Lower lobe of right lung (tissue), 2 donors: Measurements from ENCODE around the gene SYNRG. TPM values are rescaled to one million over a fixed set of nuclear protein-coding genes. Genes with fewer than 3 reads are reported as not detected.

ENCODE experiments used
- ATAC-seq, 2 donors: fragments of 200-7000 bp; cut with Tn5 transposase; one replicate each; pipeline ENCODE4 v1.9.1; 2020 to 2022; ENCODE audit warnings: mild to moderate bottlenecking in 2 of 2, moderate library complexity in 2 of 2
- DNase-seq: peaks from one replicate; pipeline ENCODE4 v3.0.0-alpha.2; 2020
- H3K27ac ChIP-seq: fragments of 200-600 bp; one replicate; pipeline ENCODE4 v1.8.0; 2022
- H3K27me3 ChIP-seq: fragments of 200-600 bp; one replicate; pipeline ENCODE4 v1.8.0; 2022; ENCODE audit warnings: low read depth
- H3K36me3 ChIP-seq: fragments of 200-600 bp; one replicate; pipeline ENCODE4 v1.8.0; 2022; ENCODE audit warnings: mild to moderate bottlenecking
- H3K4me1 ChIP-seq: fragments of 200-600 bp; one replicate; pipeline ENCODE4 v1.8.0; 2022
- H3K4me3 ChIP-seq: fragments of 200-600 bp; one replicate; pipeline ENCODE4 v1.8.0; 2022; ENCODE audit warnings: mild to moderate bottlenecking
- H3K9me3 ChIP-seq: fragments of 200-600 bp; one replicate; pipeline ENCODE4 v1.8.0; 2022
- intact Hi-C: fragments of 100-400 bp; cut with DNase I; formaldehyde crosslinking; loops from one replicate; pipeline ENCODE4 v1.11.0; 2022
- total RNA-seq: library from RNA; stranded (reverse); fragmentation: NEBNext Ultra II Directional; extraction: Animal tissue kit (Norgen Biotek cat#: 25700); gene quantifications from one replicate; pipeline ENCODE4 v1.2.1, GENCODE V29; 2021
- TF ChIP-seq, protein P1 (sequence below): fragments of 200-600 bp; IDR thresholded peaks from one replicate; pipeline ENCODE4 v1.8.0; 2022; ENCODE audit warnings: antibody characterized with exemption, mild to moderate bottlenecking
- donor health status: DM: no; HTN: yes; CAD: no; lungs with severe emphysema.

The SYNRG gene
- total RNA-seq, 1 donor from 2014 or later: 39.7 TPM

DNA sequence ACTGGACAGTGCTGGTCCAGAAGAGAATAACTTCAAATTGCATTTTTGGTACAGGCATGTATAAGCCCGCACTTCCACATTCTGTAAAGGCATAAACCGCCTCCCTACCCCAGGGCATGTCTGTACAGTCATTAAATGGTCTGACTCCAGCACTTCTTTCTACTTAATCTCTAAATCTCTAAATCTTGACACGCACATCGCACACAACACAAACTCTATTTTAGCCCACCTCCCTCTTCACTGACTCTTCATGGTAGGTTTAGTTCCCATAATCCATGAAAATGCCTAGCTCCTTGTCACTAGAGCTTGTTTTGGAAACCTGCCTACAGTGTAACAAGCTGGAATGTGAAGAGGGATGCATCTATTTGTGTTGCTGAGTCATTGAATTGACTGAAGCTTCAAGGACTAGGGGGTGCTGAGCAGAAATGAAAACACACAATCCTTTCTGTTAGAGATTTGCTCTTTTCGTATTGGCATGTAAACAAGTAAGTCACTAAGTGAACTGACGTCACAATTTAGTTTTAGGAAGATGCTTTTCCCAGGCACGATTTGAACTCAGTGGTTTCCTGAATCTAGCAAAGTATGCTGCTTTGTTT, 121.1 kb downstream of the SYNRG start:
- TF ChIP-seq, protein P1, sequence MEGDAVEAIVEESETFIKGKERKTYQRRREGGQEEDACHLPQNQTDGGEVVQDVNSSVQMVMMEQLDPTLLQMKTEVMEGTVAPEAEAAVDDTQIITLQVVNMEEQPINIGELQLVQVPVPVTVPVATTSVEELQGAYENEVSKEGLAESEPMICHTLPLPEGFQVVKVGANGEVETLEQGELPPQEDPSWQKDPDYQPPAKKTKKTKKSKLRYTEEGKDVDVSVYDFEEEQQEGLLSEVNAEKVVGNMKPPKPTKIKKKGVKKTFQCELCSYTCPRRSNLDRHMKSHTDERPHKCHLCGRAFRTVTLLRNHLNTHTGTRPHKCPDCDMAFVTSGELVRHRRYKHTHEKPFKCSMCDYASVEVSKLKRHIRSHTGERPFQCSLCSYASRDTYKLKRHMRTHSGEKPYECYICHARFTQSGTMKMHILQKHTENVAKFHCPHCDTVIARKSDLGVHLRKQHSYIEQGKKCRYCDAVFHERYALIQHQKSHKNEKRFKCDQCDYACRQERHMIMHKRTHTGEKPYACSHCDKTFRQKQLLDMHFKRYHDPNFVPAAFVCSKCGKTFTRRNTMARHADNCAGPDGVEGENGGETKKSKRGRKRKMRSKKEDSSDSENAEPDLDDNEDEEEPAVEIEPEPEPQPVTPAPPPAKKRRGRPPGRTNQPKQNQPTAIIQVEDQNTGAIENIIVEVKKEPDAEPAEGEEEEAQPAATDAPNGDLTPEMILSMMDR: no peak
- Histone ChIP-seq H3K9me3 (no peaks in the 10 kb centered on the region), H3K36me3 (no peaks in the 10 kb centered on the region), H3K27me3 (no peaks in the 10 kb centered on the region), H3K4me1 (peaks cover 41% of the 10 kb centered on the region), H3K27ac (peak overlapping the region; percentile 92), H3K4me3 (peak overlapping the region; percentile 85)
- ATAC-seq (peak; percentile 58 to 70), DNase-seq (no peak)
- intact Hi-C loops: no loop called here

DNA sequence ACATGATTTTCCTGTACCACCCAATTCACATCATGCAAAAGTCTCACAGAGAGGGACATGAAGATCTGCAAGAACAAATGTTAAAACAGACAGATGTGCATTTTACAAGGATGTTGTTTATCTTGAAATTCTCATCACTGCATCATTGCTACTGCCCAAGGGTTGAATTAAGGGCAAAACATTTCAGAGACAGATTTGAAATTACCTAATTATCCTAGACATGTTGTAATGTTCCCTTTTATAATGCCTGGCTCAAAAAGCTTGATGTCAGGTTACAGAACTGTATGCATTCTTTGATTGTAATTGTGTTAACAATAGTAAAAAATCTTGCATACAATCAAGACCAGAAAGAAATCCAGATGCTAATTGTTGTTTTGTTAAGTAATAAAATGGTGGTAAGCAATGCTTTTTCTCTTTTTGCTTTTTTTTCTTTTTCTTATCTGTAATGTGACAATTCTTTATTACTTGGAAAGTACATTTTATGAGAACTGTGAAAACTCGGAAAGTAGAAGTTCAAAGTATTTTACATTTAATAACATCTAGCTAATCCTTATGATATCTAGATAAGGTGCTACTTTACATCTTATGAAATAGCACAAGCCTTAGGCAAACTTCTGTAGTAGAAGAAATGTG, 123.2 kb downstream of the SYNRG start:
- peaks cover 36% of the 10 kb centered on the region for H3K4me1 ChIP-seq
- intact Hi-C loops: no loop called here
- H3K27me3 ChIP-seq: no peaks in the 10 kb centered on the region
- no peak overlapping the region for H3K27ac ChIP-seq
- ATAC-seq: no peak
- H3K9me3 ChIP-seq: no peaks in the 10 kb centered on the region
- TF ChIP-seq, protein P1: no peak
- DNase-seq: no peak
- H3K36me3 ChIP-seq: no peaks in the 10 kb centered on the region
- H3K4me3 ChIP-seq: no peak overlapping the region

DNA sequence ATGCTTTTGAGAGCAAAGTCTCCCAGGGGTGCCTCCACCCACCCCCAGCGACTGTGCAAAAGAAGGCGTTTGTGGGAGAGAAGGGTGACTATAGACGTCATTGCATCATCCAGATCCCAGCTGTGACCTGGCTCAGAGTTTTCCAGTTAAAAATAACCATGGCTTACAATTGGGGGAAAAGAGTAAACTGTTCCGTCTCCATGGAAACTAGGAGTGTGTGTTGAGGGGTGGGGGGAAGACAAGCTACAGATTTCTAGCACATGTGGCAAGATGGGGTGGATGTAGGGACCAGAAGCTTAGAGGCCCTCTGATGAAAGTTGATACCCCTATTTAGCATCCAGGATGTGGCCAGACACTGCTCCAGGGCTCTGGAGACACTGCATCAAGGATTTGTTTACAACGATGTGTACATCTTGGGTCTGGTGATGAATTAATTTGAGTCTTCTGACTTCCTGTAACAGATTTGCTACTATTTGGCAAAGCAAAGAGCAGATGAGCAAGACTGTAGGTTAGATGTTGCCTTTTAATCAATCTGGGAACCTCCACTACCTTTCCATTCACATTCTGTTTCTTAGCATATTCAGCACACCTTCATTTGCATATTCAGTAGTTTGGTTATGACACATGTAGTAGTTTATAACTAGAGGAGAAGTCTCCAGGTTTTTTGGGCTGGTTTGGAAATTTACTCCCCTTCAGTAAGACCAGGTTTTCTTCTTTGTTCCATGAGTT, 125.7 kb downstream of the SYNRG start:
- Histone ChIP-seq H3K4me1 (peaks cover 17% of the 10 kb centered on the region), H3K4me3 (no peak overlapping the region), H3K27me3 (no peaks in the 10 kb centered on the region), H3K9me3 (no peaks in the 10 kb centered on the region), H3K27ac (no peak overlapping the region), H3K36me3 (peaks cover 17% of the 10 kb centered on the region)
- ATAC-seq (peak in 1 of 2 donors; percentile 12), DNase-seq (no peak)
- intact Hi-C loops: no loop called here
- TF ChIP-seq, protein P1: no peak

DNA sequence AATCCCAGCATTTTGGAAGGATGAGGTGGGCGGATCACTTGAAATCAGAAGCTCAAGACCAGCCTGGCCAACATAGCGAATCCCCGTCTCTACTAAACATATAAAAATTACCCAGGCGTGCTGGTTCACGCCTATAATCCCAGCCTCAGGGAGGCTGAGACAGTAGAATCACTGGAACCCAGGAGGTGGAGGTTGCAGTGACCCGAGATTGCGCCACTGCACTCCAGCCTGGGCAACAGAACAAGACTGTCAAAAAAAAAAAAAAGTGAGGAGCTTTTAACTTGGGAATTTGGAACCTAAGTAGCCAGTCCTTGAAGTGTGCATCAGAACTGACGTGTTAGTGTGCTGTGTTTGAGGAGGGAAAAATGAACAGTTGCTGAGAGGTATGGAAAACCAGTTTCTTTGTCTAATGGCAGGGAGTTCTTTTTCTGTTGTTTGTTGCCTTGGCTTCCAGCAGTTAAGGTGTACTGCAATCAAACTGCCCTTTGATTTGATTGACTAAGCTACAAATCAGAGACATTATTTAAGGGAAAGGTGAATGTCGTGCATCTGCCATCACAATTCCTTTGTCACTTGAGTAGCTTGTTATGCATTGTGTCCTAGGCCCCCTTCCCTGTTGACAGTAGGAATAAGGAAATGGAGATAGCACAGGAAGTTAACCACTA, 128.1 kb downstream of the SYNRG start:
- intact Hi-C loops: no loop called here
- Histone ChIP-seq H3K4me3 (no peak overlapping the region), H3K27me3 (no peaks in the 10 kb centered on the region), H3K4me1 (peaks cover 14% of the 10 kb centered on the region), H3K36me3 (peaks cover 40% of the 10 kb centered on the region), H3K27ac (no peak overlapping the region), H3K9me3 (no peaks in the 10 kb centered on the region)
- TF ChIP-seq, protein P1: no peak
- DNase-seq: no peak
- peak; percentile 55 to 65 for ATAC-seq

DNA sequence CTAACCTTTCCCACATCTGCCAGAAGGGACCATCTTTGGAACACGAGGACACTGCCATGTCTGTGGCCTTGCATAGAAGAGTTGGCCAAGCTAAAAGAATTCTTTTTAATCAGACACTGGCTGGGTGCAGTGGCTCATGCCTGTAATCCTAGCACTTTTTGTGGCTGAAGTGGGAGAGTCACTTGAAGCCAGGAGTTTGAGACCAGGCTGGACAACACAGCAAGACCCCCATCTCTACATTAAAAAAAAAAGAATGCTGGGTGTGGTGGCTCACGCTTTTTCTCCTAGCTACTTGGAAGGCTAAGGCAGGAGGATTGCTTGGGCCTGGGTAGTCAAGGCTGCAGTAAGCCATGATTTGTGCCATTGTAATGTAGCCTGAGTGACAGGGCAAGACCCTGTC, 128.8 kb downstream of the SYNRG start:
- Histone ChIP-seq H3K27ac (no peak overlapping the region), H3K27me3 (no peaks in the 10 kb centered on the region), H3K36me3 (peaks cover 47% of the 10 kb centered on the region), H3K9me3 (no peaks in the 10 kb centered on the region), H3K4me1 (peaks cover 20% of the 10 kb centered on the region), H3K4me3 (no peak overlapping the region)
- DNase-seq: no peak
- intact Hi-C loops: no loop called here
- TF ChIP-seq, protein P1: no peak
- ATAC-seq: no peak
